H9 (cell line): Measurements from ENCODE around the gene NPAS3. TPM values are rescaled to one million over a fixed set of nuclear protein-coding genes. Genes with fewer than 3 reads are reported as not detected.

Source experiments
- DNase-seq: peaks from one replicate; pipeline ENCODE4 v3.0.0-alpha.2; 2017
- H2AFZ ChIP-seq: one replicate; pipeline ENCODE4 v1.6.1; 2013; ENCODE audit warnings: mild to moderate bottlenecking, low read length, control low read depth, moderate library complexity
- H2AK5ac ChIP-seq: 2 replicates; pipeline ENCODE4 v1.6.1; 2013; ENCODE audit warnings: low read length, control low read depth, mixed read lengths; ENCODE audit not compliant: insufficient read length
- H2BK120ac ChIP-seq: one replicate; pipeline ENCODE4 v1.6.1; 2013; ENCODE audit warnings: low read depth, mild to moderate bottlenecking, low read length, control low read depth, inconsistent platforms; ENCODE audit not compliant: poor library complexity, severe bottlenecking
- H2BK12ac ChIP-seq: 2 replicates; pipeline ENCODE4 v1.6.1; 2013; ENCODE audit warnings: low read length, control low read depth, mixed read lengths, low read depth; ENCODE audit not compliant: insufficient read length
- H2BK15ac ChIP-seq: 2 replicates; pipeline ENCODE4 v1.6.1; 2013; ENCODE audit warnings: low read depth, low read length, control low read depth
- H2BK20ac ChIP-seq: one replicate; pipeline ENCODE4 v1.6.1; 2013; ENCODE audit warnings: low read depth, mild to moderate bottlenecking, low read length, control low read depth, inconsistent platforms; ENCODE audit not compliant: poor library complexity, severe bottlenecking
- H2BK5ac ChIP-seq: 2 replicates; pipeline ENCODE4 v1.6.1; 2013; ENCODE audit warnings: low read length, control low read depth, mixed read lengths; ENCODE audit not compliant: insufficient read length
- H3K14ac ChIP-seq: 2 replicates; pipeline ENCODE4 v1.6.1; 2013; ENCODE audit warnings: low read length, control low read depth; ENCODE audit not compliant: insufficient read depth
- H3K18ac ChIP-seq: 2 replicates; pipeline ENCODE4 v1.6.1; 2013; ENCODE audit warnings: low read depth, mild to moderate bottlenecking, mixed read lengths, low read length, control low read depth; ENCODE audit not compliant: insufficient read length
- H3K23ac ChIP-seq: 2 replicates; pipeline ENCODE4 v1.6.1; 2013; ENCODE audit warnings: low read length, control low read depth, mixed read lengths, low read depth; ENCODE audit not compliant: insufficient read length
- H3K23me2 ChIP-seq: 2 replicates; pipeline ENCODE4 v1.6.1; 2013; ENCODE audit warnings: low read depth, mild to moderate bottlenecking, mixed read lengths, low read length, control low read depth; ENCODE audit not compliant: insufficient read length, poor library complexity, severe bottlenecking
- H3K27ac ChIP-seq: 2 replicates; pipeline ENCODE4 v1.5.1; 2013; ENCODE audit warnings: low read length, control low read depth, mixed read lengths, low read depth; ENCODE audit not compliant: insufficient read length
- H3K27me3 ChIP-seq: 2 replicates; pipeline ENCODE4 v1.6.1; 2013; ENCODE audit warnings: low read length, control low read depth, inconsistent platforms; ENCODE audit not compliant: insufficient read depth
- H3K4ac ChIP-seq: 2 replicates; pipeline ENCODE4 v1.6.1; 2013; ENCODE audit warnings: low read depth, mild to moderate bottlenecking, control low read depth, inconsistent platforms, low read length, moderate library complexity
- H3K4me1 ChIP-seq: 2 replicates; pipeline ENCODE4 v1.6.1; 2013; ENCODE audit warnings: low read length, control low read depth, inconsistent platforms; ENCODE audit not compliant: insufficient read depth
- H3K4me2 ChIP-seq: 2 replicates; pipeline ENCODE4 v1.6.1; 2013; ENCODE audit warnings: low read length, control low read depth, mixed read lengths; ENCODE audit not compliant: insufficient read length, insufficient read depth
- H3K56ac ChIP-seq: 2 replicates; pipeline ENCODE4 v1.6.1; 2013; ENCODE audit warnings: low read depth, mild to moderate bottlenecking, mixed read lengths, low read length, control low read depth; ENCODE audit not compliant: insufficient read length
- H3K79me1 ChIP-seq: 2 replicates; pipeline ENCODE4 v1.6.1; 2013; ENCODE audit warnings: low read depth, mild to moderate bottlenecking, moderate library complexity, low read length, control low read depth, inconsistent platforms; ENCODE audit not compliant: insufficient read depth, poor library complexity, severe bottlenecking
- H3K79me2 ChIP-seq: 2 replicates; pipeline ENCODE4 v1.6.1; 2013; ENCODE audit warnings: low read length, control low read depth, inconsistent platforms; ENCODE audit not compliant: insufficient read depth
- H3K9ac ChIP-seq: 2 replicates; pipeline ENCODE4 v1.6.1; 2013; ENCODE audit warnings: low read length, control low read depth, mixed read lengths; ENCODE audit not compliant: insufficient read length; ENCODE audit errors: extremely low read depth
- H3K9me3 ChIP-seq: one replicate; pipeline ENCODE4 v1.6.1; 2013; ENCODE audit warnings: low read depth, low read length, inconsistent platforms; ENCODE audit not compliant: control insufficient read depth
- H3T11ph ChIP-seq: one replicate; pipeline ENCODE4 v1.6.1; 2013; ENCODE audit warnings: mild to moderate bottlenecking, low read length, control low read depth, inconsistent platforms
- H4K20me1 ChIP-seq: one replicate; pipeline ENCODE4 v1.6.1; 2013; ENCODE audit not compliant: control insufficient read depth, insufficient read length, insufficient read depth
- H4K5ac ChIP-seq: 2 replicates; pipeline ENCODE4 v1.6.1; 2013; ENCODE audit warnings: low read depth, mild to moderate bottlenecking, mixed read lengths, low read length, control low read depth; ENCODE audit not compliant: insufficient read length
- H4K8ac ChIP-seq: replicated peaks from 2 replicates; pipeline ENCODE4 v1.6.1; 2013; ENCODE audit warnings: low read length, control low read depth, mixed read lengths, low read depth; ENCODE audit not compliant: insufficient read length
- H4K91ac ChIP-seq: 2 replicates; pipeline ENCODE4 v1.6.1; 2013; ENCODE audit warnings: low read depth, mild to moderate bottlenecking, moderate library complexity, mixed read lengths, low read length, control low read depth; ENCODE audit not compliant: insufficient read length
- H3K27ac Mint-ChIP-seq, 3 experiments: 2 replicates in 2 of 3; 3 replicates in 1 of 3; pipeline ENCODE4 v1.8.0; 2020 to 2021; ENCODE audit warnings: mixed read lengths in 3 of 3, mild to moderate bottlenecking in 1 of 3, moderate library complexity in 1 of 3
- H3K27me3 Mint-ChIP-seq: 2 replicates; pipeline ENCODE4 v1.8.0; 2021; ENCODE audit warnings: low read depth, mild to moderate bottlenecking, moderate library complexity, mixed read lengths
- H3K36me3 Mint-ChIP-seq, 3 experiments: 2 replicates in 2 of 3; 3 replicates in 1 of 3; pipeline ENCODE4 v1.8.0; 2020 to 2021; ENCODE audit warnings: low read depth in 3 of 3, mixed read lengths in 3 of 3; ENCODE audit not compliant: insufficient read depth in 1 of 3
- H3K4me1 Mint-ChIP-seq, 2 experiments: 2 replicates each; pipeline ENCODE4 v1.8.0; 2020; ENCODE audit warnings: mixed read lengths in 2 of 2
- H3K4me3 Mint-ChIP-seq, 2 experiments: 2 replicates in 1 of 2; 3 replicates in 1 of 2; pipeline ENCODE4 v1.8.0; 2020 to 2021; ENCODE audit warnings: mild to moderate bottlenecking in 2 of 2, mixed read lengths in 2 of 2, moderate library complexity in 1 of 2
- H3K9me3 Mint-ChIP-seq, 2 experiments: 2 replicates in 1 of 2; 3 replicates in 1 of 2; pipeline ENCODE4 v1.8.0; 2020; ENCODE audit warnings: mild to moderate bottlenecking in 2 of 2, mixed read lengths in 2 of 2, moderate library complexity in 1 of 2
- WGBS: extraction: QIAGEN DNeasy Blood & Tissue Kit; methylation state at CpG from one replicate; pipeline ENCODE4 v1.1.7; 2013; ENCODE audit warnings: missing lambda C conversion rate, low lambda C conversion rate, mixed read lengths; ENCODE audit not compliant: insufficient read length; ENCODE audit errors: extremely low coverage; 5-methylcytosine and 5-hydroxymethylcytosine counted together
- total RNA-seq: library from RNA; stranded (reverse); gene quantifications from 2 replicates; pipeline ENCODE4 v1.2.1, GENCODE V29; 2021
- TF ChIP-seq, protein P1 (sequence below): fragments of 200-600 bp; sonication (generic); conservative IDR thresholded peaks from 3 replicates; pipeline ENCODE4 v1.8.0; 2021; ENCODE audit warnings: antibody characterized with exemption, mild to moderate bottlenecking

NPAS3 gene
- total RNA-seq, 1 experiment from 2014 or later = 0.17 TPM

DNA sequence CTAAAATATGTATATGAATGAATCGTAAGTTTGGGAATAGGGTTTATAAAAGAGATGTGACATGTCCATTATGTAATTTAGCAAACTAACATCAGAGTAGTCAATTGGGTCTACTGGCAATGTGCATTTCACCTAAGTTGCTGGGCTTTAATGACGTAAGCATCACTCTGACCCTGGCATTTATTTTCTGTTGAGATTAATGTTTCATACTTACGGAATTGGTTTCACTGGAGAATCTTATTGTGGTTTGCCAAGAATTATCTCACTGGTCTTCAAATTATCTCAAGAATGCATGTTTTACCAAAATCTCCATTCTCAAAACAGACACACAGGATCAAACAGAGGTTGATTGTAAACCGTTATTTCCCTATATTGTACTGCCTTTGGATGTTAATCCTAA, 437.1 kb downstream of the NPAS3 start:
- Mint-ChIP-seq H3K9me3 (peaks cover 0 to 2% of the 10 kb centered on the region in 2 experiments; a peak in 1 of 5 replicates), H3K4me3 (no peak overlapping the region), H3K27me3 (no peaks in the 10 kb centered on the region), H3K4me1 (no peaks in the 10 kb centered on the region; a peak in 1 of 4 replicates), H3K36me3 (peaks cover 0 to 1% (median 0%) of the 10 kb centered on the region in 3 experiments; a peak in 2 of 7 replicates), H3K27ac (no peak overlapping the region)
- no peak overlapping the region for H3K9ac ChIP-seq
- DNase-seq = no peak
- H2AFZ ChIP-seq = no peak overlapping the region
- no peak overlapping the region for H3K27ac ChIP-seq
- H3K4ac ChIP-seq = no peak overlapping the region
- 100% methylated on average over 1 of the region's 4 CpGs for WGBS
- no peaks in the 10 kb centered on the region for H3K79me2 ChIP-seq
- no peak overlapping the region for H3K56ac ChIP-seq
- no peak overlapping the region for H2AK5ac ChIP-seq
- H2BK20ac ChIP-seq = no peak overlapping the region
- no peak overlapping the region for H3K18ac ChIP-seq
- H4K20me1 ChIP-seq = no peaks in the 10 kb centered on the region
- no peaks in the 10 kb centered on the region for H3K4me1 ChIP-seq
- no peak overlapping the region for H4K8ac ChIP-seq
- H2BK15ac ChIP-seq = no peak overlapping the region
- no peak overlapping the region for H2BK12ac ChIP-seq
- H3K9me3 ChIP-seq = no peaks in the 10 kb centered on the region
- H4K5ac ChIP-seq = no peak overlapping the region
- TF ChIP-seq, protein P1, sequence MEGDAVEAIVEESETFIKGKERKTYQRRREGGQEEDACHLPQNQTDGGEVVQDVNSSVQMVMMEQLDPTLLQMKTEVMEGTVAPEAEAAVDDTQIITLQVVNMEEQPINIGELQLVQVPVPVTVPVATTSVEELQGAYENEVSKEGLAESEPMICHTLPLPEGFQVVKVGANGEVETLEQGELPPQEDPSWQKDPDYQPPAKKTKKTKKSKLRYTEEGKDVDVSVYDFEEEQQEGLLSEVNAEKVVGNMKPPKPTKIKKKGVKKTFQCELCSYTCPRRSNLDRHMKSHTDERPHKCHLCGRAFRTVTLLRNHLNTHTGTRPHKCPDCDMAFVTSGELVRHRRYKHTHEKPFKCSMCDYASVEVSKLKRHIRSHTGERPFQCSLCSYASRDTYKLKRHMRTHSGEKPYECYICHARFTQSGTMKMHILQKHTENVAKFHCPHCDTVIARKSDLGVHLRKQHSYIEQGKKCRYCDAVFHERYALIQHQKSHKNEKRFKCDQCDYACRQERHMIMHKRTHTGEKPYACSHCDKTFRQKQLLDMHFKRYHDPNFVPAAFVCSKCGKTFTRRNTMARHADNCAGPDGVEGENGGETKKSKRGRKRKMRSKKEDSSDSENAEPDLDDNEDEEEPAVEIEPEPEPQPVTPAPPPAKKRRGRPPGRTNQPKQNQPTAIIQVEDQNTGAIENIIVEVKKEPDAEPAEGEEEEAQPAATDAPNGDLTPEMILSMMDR = no peak
- H4K91ac ChIP-seq = no peak overlapping the region
- H3K23ac ChIP-seq = no peak overlapping the region
- no peak overlapping the region for H3K14ac ChIP-seq
- H3K4me2 ChIP-seq = no peak overlapping the region
- no peak overlapping the region for H3T11ph ChIP-seq
- no peak overlapping the region for H2BK120ac ChIP-seq
- H2BK5ac ChIP-seq = no peak overlapping the region
- no peaks in the 10 kb centered on the region for H3K27me3 ChIP-seq
- no peaks in the 10 kb centered on the region for H3K79me1 ChIP-seq
- H3K23me2 ChIP-seq = no peaks in the 10 kb centered on the region
